Measurements from ENCODE around the gene ASCC1.
"Not testable (repeated sequence)": the region's sequence is repeated elsewhere in the genome, so short reads cannot be mapped to it uniquely, and the experiment has no call there.

ASCC1 gene

DNA sequence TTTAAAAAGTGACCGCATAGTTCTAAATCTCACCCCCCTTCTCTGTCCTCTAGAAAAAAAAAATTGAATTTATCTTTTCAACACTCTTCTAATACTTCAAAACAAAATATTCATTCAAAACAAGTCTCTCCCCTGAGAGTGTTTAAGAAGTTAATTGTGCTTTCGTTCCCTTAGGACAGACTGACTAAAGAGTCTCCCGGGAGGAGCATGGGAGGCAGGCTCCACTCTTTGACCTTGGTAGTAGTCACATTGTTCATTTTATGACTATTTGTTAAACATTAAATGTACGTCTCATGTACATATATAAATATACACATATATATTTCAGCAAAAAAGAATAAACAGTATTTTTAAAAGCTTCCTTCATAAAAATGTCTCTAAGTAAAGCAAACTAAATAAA lies 92.5 kb downstream of the ASCC1 start:
- DNase-seq: no peak

DNA sequence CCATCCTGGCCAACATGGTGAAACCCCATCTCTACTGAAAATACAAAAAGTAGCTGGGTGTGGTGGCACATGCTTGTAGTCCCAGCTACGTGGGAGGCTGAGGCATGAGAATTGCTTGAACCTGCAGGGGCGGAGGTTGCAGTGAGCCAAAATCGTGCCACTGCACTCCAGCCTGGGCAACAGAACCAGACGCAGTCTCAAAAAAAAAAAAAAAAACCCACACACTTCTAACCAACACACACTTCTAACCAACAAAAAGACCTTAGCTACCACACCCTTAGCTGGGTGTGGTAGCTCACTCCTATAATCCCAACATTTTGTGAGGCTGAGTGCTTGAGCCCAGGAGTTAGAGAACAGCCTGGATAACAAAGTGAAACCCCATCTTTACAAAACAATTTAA lies 93.9 kb downstream of the ASCC1 start:
- DNase-seq: no peak

GRCh38 chr10:72121389-72121788 lies 94.7 kb downstream of the ASCC1 start:
- DNase-seq: no peak

DNA sequence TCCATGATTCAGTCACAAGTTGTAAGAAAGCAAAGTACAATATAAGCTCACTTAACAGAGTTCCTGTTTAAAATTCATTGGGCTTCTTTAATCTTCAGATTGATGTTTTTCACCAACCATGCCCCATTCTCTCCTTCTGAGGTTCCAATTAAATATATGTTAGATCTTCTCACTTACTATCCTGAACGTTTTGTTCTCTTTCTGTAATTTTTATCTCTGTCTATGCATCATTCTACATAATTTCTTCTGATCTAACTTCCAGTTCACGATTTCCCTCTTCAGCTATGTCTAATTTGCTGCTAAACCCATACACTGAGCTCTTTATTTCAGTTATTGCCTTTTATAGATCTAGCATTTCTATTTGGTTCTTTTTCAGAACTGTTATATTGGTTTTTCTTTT lies 99.7 kb downstream of the ASCC1 start:
- no peak for DNase-seq

GRCh38 chr10:72114706-72115450 lies 101.2 kb downstream of the ASCC1 start:
- no peak for DNase-seq

- no peak for DNase-seq
These were observed 105.2 kb downstream of the ASCC1 start for GRCh38 chr10:72110673-72111401.

GRCh38 chr10:72109636-72110157 lies 106.4 kb downstream of the ASCC1 start:
- DNase-seq: no peak

DNA sequence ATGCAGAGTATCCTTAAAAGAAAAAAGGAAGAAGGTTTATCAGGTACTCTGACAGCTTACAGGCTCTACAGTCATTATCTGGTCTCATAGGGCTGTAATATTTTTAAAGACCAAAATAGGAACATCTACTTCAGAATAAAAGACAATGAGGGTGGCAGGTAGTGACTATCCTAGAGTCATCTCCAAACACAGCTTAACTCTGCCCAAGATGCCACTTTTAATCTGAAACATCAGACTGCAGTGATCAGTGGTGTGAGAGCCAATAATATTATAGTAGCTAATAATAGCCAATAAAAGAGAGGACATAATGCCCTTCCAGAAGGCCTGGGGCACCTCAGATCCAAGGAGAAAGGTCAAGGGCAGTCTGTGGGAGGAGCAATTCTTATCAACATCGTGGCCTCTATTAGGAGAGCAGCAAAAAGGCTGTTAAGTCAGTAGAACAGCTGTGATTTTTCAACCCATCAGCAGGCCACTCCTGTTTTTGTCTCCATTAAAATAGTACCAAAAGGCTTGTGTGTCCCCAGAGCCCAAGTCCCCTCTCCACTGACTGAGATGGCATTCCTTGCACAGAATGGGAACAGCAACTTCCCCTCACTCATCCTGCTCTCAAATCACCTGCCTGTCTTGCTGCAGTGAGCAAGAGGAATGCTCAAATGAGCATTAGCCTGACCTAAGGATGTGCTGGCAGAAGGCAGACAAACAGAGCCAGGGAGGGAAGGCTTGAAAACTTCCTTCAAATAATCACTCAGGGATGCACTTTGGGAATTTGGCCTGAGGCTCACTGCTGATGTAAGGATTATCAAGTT lies 107.0 kb downstream of the ASCC1 start:
- no peak for DNase-seq

- not testable (repeated sequence) for DNase-seq
These were observed 108.1 kb downstream of the ASCC1 start for GRCh38 chr10:72108004-72108370.

GRCh38 chr10:72107325-72108003 lies 108.6 kb downstream of the ASCC1 start:
- no peak for DNase-seq

GRCh38 chr10:72106896-72107295 lies 109.2 kb downstream of the ASCC1 start:
- no peak for DNase-seq

- DNase-seq: no peak
These were observed 109.8 kb downstream of the ASCC1 start for GRCh38 chr10:72106154-72106849.

DNA sequence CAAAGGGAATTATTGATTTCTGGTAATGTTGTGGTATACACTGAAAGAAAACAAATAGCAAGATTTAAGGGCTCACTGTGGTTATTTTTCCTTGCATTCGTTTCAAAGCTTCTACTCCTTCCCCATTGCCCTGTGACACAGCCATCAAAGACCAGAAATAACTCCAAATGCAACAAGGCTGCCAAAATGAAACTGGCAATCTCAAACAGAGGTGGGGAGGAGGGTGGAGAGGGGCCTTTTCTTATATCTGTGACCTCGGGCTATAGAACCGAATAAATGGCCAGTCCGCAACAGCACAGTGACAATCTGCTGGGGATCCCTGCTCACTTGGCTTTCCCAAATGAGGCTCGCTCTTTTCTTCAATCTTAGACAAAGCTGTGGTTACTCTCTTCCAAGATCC lies 110.4 kb downstream of the ASCC1 start:
- no peak for DNase-seq

DNA sequence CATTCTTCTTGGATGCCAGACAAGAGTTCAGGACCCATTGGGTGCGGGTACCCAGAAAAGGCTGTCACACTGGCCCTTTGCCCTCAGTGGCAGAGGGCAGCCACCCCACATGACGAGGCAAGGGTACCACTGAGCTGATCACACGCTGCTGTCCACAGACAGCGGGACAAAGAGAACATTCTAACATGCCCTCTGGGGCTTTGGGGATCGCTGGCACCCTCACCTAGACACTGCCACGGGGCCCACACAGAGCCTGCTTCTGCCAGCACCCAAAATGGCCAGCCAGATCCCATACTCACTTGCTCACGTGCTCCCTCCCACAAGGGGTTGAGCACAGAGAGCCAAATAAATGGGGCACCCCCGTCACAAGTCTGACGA lies 111.0 kb downstream of the ASCC1 start:
- DNase-seq: no peak

DNA sequence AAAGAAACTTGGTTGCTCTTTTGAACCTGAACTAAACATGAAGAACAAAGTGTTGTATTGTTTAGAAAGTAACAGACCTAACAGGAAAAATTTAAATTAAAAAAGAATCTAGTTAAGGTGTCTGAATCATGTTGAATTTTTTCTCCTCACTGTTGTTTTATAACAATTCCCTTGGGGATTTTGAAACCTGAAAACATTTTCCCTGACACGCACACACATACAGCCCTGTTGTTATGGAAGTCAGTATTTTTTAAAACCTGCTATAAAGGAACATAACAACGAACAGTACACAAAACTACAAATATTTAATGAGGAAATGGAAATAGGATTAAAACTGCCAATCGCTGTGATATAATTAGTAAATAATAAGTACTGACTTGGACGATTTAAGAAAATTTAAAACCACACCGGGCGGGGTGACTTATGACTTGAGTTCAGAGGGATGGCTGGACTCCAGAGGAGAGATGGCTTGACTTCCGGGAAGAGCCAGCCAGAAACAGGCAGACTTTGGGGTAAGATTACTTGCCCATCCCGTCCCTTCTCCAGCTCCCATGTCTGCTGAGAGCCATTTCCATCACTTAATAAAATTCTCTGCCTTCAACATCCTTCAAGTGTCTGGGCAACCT lies 111.5 kb downstream of the ASCC1 start:
- no peak for DNase-seq

DNA sequence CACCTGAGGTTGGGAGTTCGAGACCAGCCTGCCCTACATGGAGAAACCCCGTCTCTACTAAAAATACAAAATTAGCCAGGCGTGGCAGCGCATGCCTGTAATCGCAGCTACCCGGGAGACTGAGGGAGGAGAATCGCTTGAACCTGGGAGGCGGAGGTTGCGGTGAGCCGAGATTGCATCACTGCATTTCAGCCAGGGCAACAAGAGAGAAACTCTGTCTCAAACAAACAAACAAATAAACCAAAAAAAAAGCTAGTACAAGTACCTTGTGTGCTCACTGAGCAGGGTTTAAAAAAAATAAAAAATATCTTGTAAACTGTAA lies 116.5 kb downstream of the ASCC1 start:
- no peak for DNase-seq

- DNase-seq: no peak
These were observed 117.1 kb downstream of the ASCC1 start for GRCh38 chr10:72098836-72099599.

GRCh38 chr10:72098301-72098835 lies 117.7 kb downstream of the ASCC1 start:
- no peak for DNase-seq

- no peak for DNase-seq
These were observed 118.4 kb downstream of the ASCC1 start for GRCh38 chr10:72097448-72098300.
